ENCODE measurements around the gene TIE1.

Gene TIE1

GRCh38 chr1:43285269-43285990, 15.4 kb upstream of the TIE1 start, which contains the start of gene C1orf210:
Gene C1orf210, minus strand, starts transcription at chr1:43285581. Its CDS starts 2,311 bp downstream, at chr1:43283270.
- DNase-seq (ENCODE audit: low read depth), result no peak
- TF ChIP-seq, protein P1, sequence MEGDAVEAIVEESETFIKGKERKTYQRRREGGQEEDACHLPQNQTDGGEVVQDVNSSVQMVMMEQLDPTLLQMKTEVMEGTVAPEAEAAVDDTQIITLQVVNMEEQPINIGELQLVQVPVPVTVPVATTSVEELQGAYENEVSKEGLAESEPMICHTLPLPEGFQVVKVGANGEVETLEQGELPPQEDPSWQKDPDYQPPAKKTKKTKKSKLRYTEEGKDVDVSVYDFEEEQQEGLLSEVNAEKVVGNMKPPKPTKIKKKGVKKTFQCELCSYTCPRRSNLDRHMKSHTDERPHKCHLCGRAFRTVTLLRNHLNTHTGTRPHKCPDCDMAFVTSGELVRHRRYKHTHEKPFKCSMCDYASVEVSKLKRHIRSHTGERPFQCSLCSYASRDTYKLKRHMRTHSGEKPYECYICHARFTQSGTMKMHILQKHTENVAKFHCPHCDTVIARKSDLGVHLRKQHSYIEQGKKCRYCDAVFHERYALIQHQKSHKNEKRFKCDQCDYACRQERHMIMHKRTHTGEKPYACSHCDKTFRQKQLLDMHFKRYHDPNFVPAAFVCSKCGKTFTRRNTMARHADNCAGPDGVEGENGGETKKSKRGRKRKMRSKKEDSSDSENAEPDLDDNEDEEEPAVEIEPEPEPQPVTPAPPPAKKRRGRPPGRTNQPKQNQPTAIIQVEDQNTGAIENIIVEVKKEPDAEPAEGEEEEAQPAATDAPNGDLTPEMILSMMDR (IDR thresholded peaks at IDR 0.05; ENCODE audit: control insufficient read depth, insufficient read depth, low read depth, low read length, missing control alignments), result no peak
- H3K4me3 ChIP-seq (ENCODE audit: control insufficient read depth, low read depth, low read length), result no peak within 1 kb of the TSS

DNA sequence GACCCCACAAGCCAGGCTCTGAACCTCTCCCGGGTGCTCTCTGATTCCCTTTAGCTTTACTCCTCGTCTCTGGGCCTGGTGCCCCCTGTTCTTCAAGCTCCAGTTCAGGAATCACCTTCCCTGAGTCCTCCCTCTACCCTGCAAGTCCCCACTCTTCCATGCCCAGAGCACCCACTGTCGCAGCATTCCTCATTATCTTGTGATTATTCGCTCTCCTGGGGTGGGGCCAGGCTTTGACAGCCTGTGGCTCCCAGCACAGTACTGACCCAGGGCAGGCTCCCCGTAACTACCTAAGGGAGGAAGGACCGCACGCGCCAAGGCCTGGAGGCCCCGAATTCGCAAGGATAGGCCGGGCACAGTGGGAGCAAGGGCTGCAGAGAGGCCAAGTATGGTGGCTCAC, 14.7 kb upstream of the TIE1 start:
- no peak overlapping the region for H3K4me3 ChIP-seq (ENCODE audit: control insufficient read depth, low read depth, low read length)
- TF ChIP-seq, protein P1 (IDR thresholded peaks at IDR 0.05; ENCODE audit: control insufficient read depth, insufficient read depth, low read depth, low read length, missing control alignments), result no peak
- no peak for DNase-seq (ENCODE audit: low read depth)

GRCh38 chr1:43286533-43286932, 14.2 kb upstream of the TIE1 start:
- no peak for DNase-seq (ENCODE audit: low read depth)
- no peak overlapping the region for H3K4me3 ChIP-seq (ENCODE audit: control insufficient read depth, low read depth, low read length)
- TF ChIP-seq, protein P1 (IDR thresholded peaks at IDR 0.05; ENCODE audit: control insufficient read depth, insufficient read depth, low read depth, low read length, missing control alignments), result no peak

DNA sequence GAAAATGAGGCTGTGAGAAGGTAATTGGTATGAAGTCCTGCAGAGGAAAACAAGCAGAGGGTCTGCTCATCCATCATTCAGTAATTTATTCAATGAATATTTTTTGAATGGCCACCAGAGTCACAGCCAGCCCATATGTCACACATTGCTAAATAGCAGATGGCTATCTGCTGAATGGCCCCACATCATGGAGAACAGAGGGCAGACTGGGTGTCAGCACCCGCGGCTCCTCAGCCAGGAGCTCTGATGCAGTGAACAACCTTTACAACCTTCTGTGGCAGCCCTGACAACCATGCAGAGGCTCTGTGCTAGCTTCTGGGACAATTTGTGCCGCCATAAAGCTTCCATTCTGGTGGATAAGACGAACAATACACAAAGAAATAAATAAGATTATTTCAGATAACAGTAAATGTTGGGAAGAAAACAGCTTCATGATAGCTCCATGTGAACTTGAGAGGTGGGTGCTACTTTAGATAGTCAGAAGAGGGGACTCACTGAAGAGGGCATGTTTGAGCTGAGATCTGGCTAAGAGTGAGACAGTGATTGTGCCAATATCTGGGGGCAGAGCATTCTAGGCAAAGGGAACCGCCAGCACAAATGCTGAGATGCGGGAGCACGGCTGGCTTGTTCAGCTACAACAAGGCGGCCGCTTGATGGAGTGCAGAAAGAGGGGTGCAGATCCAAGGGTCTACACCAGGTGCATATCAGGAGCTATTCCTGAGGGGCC, 12.6 kb upstream of the TIE1 start:
- no peak for DNase-seq (ENCODE audit: low read depth)
- TF ChIP-seq, protein P1 (IDR thresholded peaks at IDR 0.05; ENCODE audit: control insufficient read depth, insufficient read depth, low read depth, low read length, missing control alignments), result no peak

GRCh38 chr1:43288785-43289706, 11.7 kb upstream of the TIE1 start:
- no peak overlapping the region for H3K4me3 ChIP-seq (ENCODE audit: control insufficient read depth, low read depth, low read length)
- TF ChIP-seq, protein P1 (IDR thresholded peaks at IDR 0.05; ENCODE audit: control insufficient read depth, insufficient read depth, low read depth, low read length, missing control alignments), result no peak
- DNase-seq (ENCODE audit: low read depth), result no peak

More for the DNA sequence above, 12.6 kb upstream of the TIE1 start:
- H3K4me3 ChIP-seq (ENCODE audit: control insufficient read depth, low read depth, low read length), result no peak overlapping the region

- no peak for DNase-seq (ENCODE audit: low read depth)
- no peak overlapping the region for H3K4me3 ChIP-seq (ENCODE audit: control insufficient read depth, low read depth, low read length)
- TF ChIP-seq, protein P1 (IDR thresholded peaks at IDR 0.05; ENCODE audit: control insufficient read depth, insufficient read depth, low read depth, low read length, missing control alignments), result no peak
Observed at GRCh38 chr1:43292216-43292615, 8.6 kb upstream of the TIE1 start.
